ENCODE measurements around the gene LRRC2. TPM values are rescaled to one million over a fixed set of nuclear protein-coding genes. Genes with fewer than 3 reads are reported as not detected.

The LRRC2 gene
- total and polyA plus RNA-seq, 9 donors = 3.9 to 9.3 (median 6.2) TPM

- Histone ChIP-seq H3K27me3 (no peaks in the 10 kb centered on the region), H3K9me3 (no peaks in the 10 kb centered on the region), H3K27ac (no peak overlapping the region), H3K4me3 (no peak overlapping the region), H3K36me3 (no peaks in the 10 kb centered on the region), H3K4me1 (ENCODE audit: insufficient read depth) (no peaks in the 10 kb centered on the region)
- 10 to 24% (median 11%) methylated on average over 1 of the region's 1 CpG for WGBS, 3 donors
- intact Hi-C loops (cut with DNase I) = no loop called here
- DNase-seq = no peak
- TF ChIP-seq CTCF (IDR thresholded peaks at IDR 0.05) = no peak
- TF ChIP-seq EP300 (IDR thresholded peaks at IDR 0.05) = no peak
- no peak for TF ChIP-seq POLR2A (IDR thresholded peaks at IDR 0.05)
Observed at GRCh38 chr3:46603446-46604046, 37.4 kb upstream of the LRRC2 start.

- H3K4me1 ChIP-seq (ENCODE audit: insufficient read depth) = no peaks in the 10 kb centered on the region
- no peaks in the 10 kb centered on the region for H3K36me3 ChIP-seq
- DNase-seq = no peak
- no peak overlapping the region for H3K27ac ChIP-seq
- H3K9me3 ChIP-seq = no peaks in the 10 kb centered on the region
- no peak for TF ChIP-seq CTCF (IDR thresholded peaks at IDR 0.05)
- no peak for TF ChIP-seq EP300 (IDR thresholded peaks at IDR 0.05)
- TF ChIP-seq POLR2A (IDR thresholded peaks at IDR 0.05) = no peak
- no peak overlapping the region for H3K4me3 ChIP-seq
- 80 to 89% (median 81%) methylated on average over 5 of the region's 5 CpGs for WGBS, 3 donors
- H3K27me3 ChIP-seq = no peaks in the 10 kb centered on the region
- intact Hi-C loops (cut with DNase I) = no loop called here
Observed at GRCh38 chr3:46599590-46599989, 33.5 kb upstream of the LRRC2 start.

GRCh38 chr3:46595819-46596314 is 29.8 kb upstream of the LRRC2 start:
- no peak overlapping the region for H3K27ac ChIP-seq
- H3K9me3 ChIP-seq = no peaks in the 10 kb centered on the region
- no peaks in the 10 kb centered on the region for H3K4me1 ChIP-seq (ENCODE audit: insufficient read depth)
- DNase-seq = no peak
- no peak for TF ChIP-seq POLR2A (IDR thresholded peaks at IDR 0.05)
- no peak for TF ChIP-seq EP300 (IDR thresholded peaks at IDR 0.05)
- TF ChIP-seq CTCF (IDR thresholded peaks at IDR 0.05) = no peak
- H3K4me3 ChIP-seq = no peak overlapping the region
- intact Hi-C loops (cut with DNase I) = no loop called here
- 83 to 85% (median 84%) methylated on average over 8 of the region's 8 CpGs for WGBS, 3 donors
- H3K27me3 ChIP-seq = no peaks in the 10 kb centered on the region
- H3K36me3 ChIP-seq = no peaks in the 10 kb centered on the region

- TF ChIP-seq EP300 (IDR thresholded peaks at IDR 0.05) (no peak), POLR2A (IDR thresholded peaks at IDR 0.05) (no peak), CTCF (IDR thresholded peaks at IDR 0.05) (no peak)
- Histone ChIP-seq H3K27ac (no peak overlapping the region), H3K36me3 (no peaks in the 10 kb centered on the region), H3K9me3 (no peaks in the 10 kb centered on the region), H3K4me1 (ENCODE audit: insufficient read depth) (no peaks in the 10 kb centered on the region), H3K4me3 (no peak overlapping the region), H3K27me3 (no peaks in the 10 kb centered on the region)
- no peak for DNase-seq
- 78 to 90% (median 88%) methylated on average over 4 of the region's 4 CpGs for WGBS, 3 donors
- intact Hi-C loops (cut with DNase I) = no loop called here
Observed at GRCh38 chr3:46594723-46595122, 28.6 kb upstream of the LRRC2 start.
